Measurements from ENCODE around the gene DPYD. TPM values are rescaled to one million over a fixed set of nuclear protein-coding genes. Genes with fewer than 3 reads are reported as not detected.

DPYD gene
- total and polyA plus RNA-seq, 10 of the 15 experiments (the other 5 are each of a cell fraction or from before 2014, with no cell fraction given), result 5.7 to 23.8 (median 10.2) TPM

GRCh38 chr1:97802011-97802410 lies 118.8 kb downstream of the DPYD start:
- Histone ChIP-seq H3K79me2 (ENCODE audit: control insufficient read depth, insufficient read depth, low read length) (no peaks in the 10 kb centered on the region), H3K4me2 (ENCODE audit: control insufficient read depth, insufficient read depth) (no peak overlapping the region), H3K4me3 (no peak overlapping the region), H3K9me3 (replicated peaks; ENCODE audit: control insufficient read depth, insufficient read depth, low read length) (no peaks in the 10 kb centered on the region), H4K20me1 (ENCODE audit: control insufficient read depth, insufficient read depth) (no peaks in the 10 kb centered on the region), H3K36me3 (ENCODE audit: control insufficient read depth in 2 of 2, insufficient read depth in 2 of 2, low read length in 1 of 2) (no peaks in the 10 kb centered on the region), H3K27ac (ENCODE audit: control insufficient read depth, insufficient read depth) (no peak overlapping the region), H3K27me3 (replicated peaks in 1 of 2; ENCODE audit: control insufficient read depth in 2 of 2, insufficient read depth in 2 of 2, low read length in 1 of 2) (no peaks in the 10 kb centered on the region), H3K4me1 (ENCODE audit: control insufficient read depth, insufficient read depth, low read length) (no peaks in the 10 kb centered on the region), H3K9ac (ENCODE audit: control insufficient read depth, insufficient read depth, low read length) (no peak overlapping the region), H2AFZ (ENCODE audit: control insufficient read depth, low read depth, low read length) (no peak overlapping the region)
- 3% methylated on average over 2 of the region's 2 CpGs for WGBS (ENCODE audit: insufficient coverage, insufficient replicate concordance, low lambda C conversion rate, missing lambda C conversion rate)
- no TSS peak for BruUV-seq (replicated peaks)
- intact Hi-C loops (cut with micrococcal nuclease; ENCODE audit: unreplicated experiment), result no loop called here
- ChIA-PET RAD21 (ENCODE audit: unreplicated experiment) (interaction anchor here (0.7 kb wide), 1 partner anchor 37 kb away, joined by 3 read pairs; no protein-coding TSS in a partner anchor), CTCF (interaction anchor here (1.3 kb wide), 1 partner anchor 22 kb away, joined by 3 read pairs; no protein-coding TSS in a partner anchor), SMC1A (ENCODE audit: uncharacterized antibody, unreplicated experiment) (interaction anchor here (1.1 to 1.6 kb wide), 2 partner anchors 13 to 117 kb away, joined by 3 to 4 read pairs; no protein-coding TSS in a partner anchor), POLR2A (no interaction called here)
- ATAC-seq (no peak), FAIRE-seq (no peak), DNase-seq (ENCODE audit: low read depth, low spot score) (no peak)
- in situ Hi-C loops (cut with MboI), result loop anchor here (25.0 kb wide), 1 partner anchor 840 kb away; no protein-coding TSS in a partner anchor
- TF ChIP-seq MYB (IDR thresholded peaks at IDR 0.05; ENCODE audit: borderline replicate concordance, low read depth, low read length) (no peak), RAD51 (IDR thresholded peaks at IDR 0.05) (no peak), SMAD1 (IDR thresholded peaks at IDR 0.05; ENCODE audit: low read depth, partially characterized antibody) (no peak), POLR2AphosphoS5 (IDR thresholded peaks at IDR 0.05; ENCODE audit: low read length) (no peak), ZNF622 (IDR thresholded peaks at IDR 0.05) (no peak), PAX8 (IDR thresholded peaks at IDR 0.05) (no peak), MXI1 (IDR thresholded peaks at IDR 0.05; ENCODE audit: low read depth, low read length) (no peak), KAT2A (conservative IDR thresholded peaks at IDR 0.05; ENCODE audit: control insufficient read depth, low read depth, low read length) (no peak), FOS (IDR thresholded peaks at IDR 0.05; ENCODE audit: borderline replicate concordance, extremely low read depth, insufficient read length) (no peak), MEF2B (IDR thresholded peaks at IDR 0.05; ENCODE audit: partially characterized antibody, poor library complexity, severe bottlenecking) (no peak), HSF1 (IDR thresholded peaks at IDR 0.05; ENCODE audit: low read depth, low read length) (no peak), ZNF24 (IDR thresholded peaks at IDR 0.05) (no peak), EGR1 (IDR thresholded peaks at IDR 0.05; ENCODE audit: borderline replicate concordance in 1 of 2, low read depth in 2 of 2, low read length in 2 of 2) (no peak), SMAD5 (IDR thresholded peaks at IDR 0.05; ENCODE audit: low read depth) (no peak), BRCA1 (IDR thresholded peaks at IDR 0.05; ENCODE audit: low read depth, low read length) (no peak), BCL11A (IDR thresholded peaks at IDR 0.05; ENCODE audit: low read depth, low read length) (no peak), HDAC2 (IDR thresholded peaks at IDR 0.05) (no peak)

Measured in GM12878 (cell line).